Left lung (tissue), 10 donors: ENCODE results near the gene CEP85. TPM values are rescaled to one million over a fixed set of nuclear protein-coding genes. Genes with fewer than 3 reads are reported as not detected.
A peak's percentile ranks its signal among the peaks of the same experiment; 100 is the strongest.

ENCODE experiments used
- ATAC-seq: fragments of 200-7000 bp; cut with Tn5 transposase; one replicate; pipeline ENCODE4 v1.9.1; 2020; ENCODE audit warnings: moderate library complexity
- DNase-seq, 4 donors: peaks; one replicate each; pipeline ENCODE4 v3.0.0-alpha.2; 2013 to 2020
- H3K27ac ChIP-seq, 2 donors: fragments of 200-600 bp; sonication (generic) in 1 of 2; one replicate each; pipeline versions ENCODE4 v1.5.0 to v1.8.0; 2020 to 2021
- H3K27me3 ChIP-seq, 2 donors: fragments of 200-600 bp; sonication (generic) in 1 of 2; one replicate each; pipeline versions ENCODE4 v1.5.0 to v1.8.0; 2020 to 2021
- H3K36me3 ChIP-seq, 2 donors: fragments of 200-600 bp; sonication (generic) in 1 of 2; one replicate each; pipeline versions ENCODE4 v1.5.0 to v1.8.0; 2020 to 2021
- H3K4me1 ChIP-seq, 2 donors: fragments of 200-600 bp; one replicate each; pipeline ENCODE4 v1.8.0; 2021
- H3K4me3 ChIP-seq, 2 donors: fragments of 200-600 bp; sonication (generic) in 1 of 2; one replicate each; pipeline versions ENCODE4 v1.5.0 to v1.8.0; 2020 to 2021; ENCODE audit warnings: mild to moderate bottlenecking in 1 of 2
- H3K9me3 ChIP-seq, 2 donors: fragments of 200-600 bp; sonication (generic) in 1 of 2; one replicate each; pipeline versions ENCODE4 v1.5.0 to v1.8.0; 2020 to 2021
- CTCF ChIP-seq, 2 donors: fragments of 200-600 bp; sonication (generic) in 1 of 2; IDR thresholded peaks; one replicate each; pipeline versions ENCODE4 v1.5.0 to v1.8.0; 2021; ENCODE audit warnings: antibody characterized with exemption in 2 of 2
- intact Hi-C, 2 donors: fragments of 100-400 bp; cut with DNase I; formaldehyde crosslinking; loops; one replicate each; pipeline versions ENCODE4 v1.11.2 to v1.14.2; 2022
- polyA plus RNA-seq, 6 donors: library from polyadenylated mRNA; unstranded; fragments of 120-200 nt; gene quantifications; one replicate each; pipeline ENCODE4 v1.2.1, GENCODE V29; 2013; ENCODE audit not compliant: insufficient read length in 6 of 6
- total RNA-seq, 2 donors: library from RNA; stranded (reverse); fragmentation: NEBNext Ultra II Directional; extraction: Animal tissue kit (Norgen Biotek cat#: 25700); gene quantifications; one replicate each; pipeline ENCODE4 v1.2.1, GENCODE V29; 2021
- donor health status: DM: no; HTN: yes; CAD: no.
- donor health status: DM: no; HTN: no; CAD: no.

The CEP85 gene
- total and polyA plus RNA-seq, 8 donors, result 12.1 to 24.8 (median 20.9) TPM

GRCh38 chr1:26277719-26278118 is 43.7 kb downstream of the CEP85 start:
- H3K4me1 ChIP-seq, result peaks cover 50 to 79% of the 10 kb centered on the region in 2 donors
- intact Hi-C loops, result no loop called here
- DNase-seq (no peak), ATAC-seq (no peak)
- no peak overlapping the region for H3K4me3 ChIP-seq
- H3K9me3 ChIP-seq, result no peaks in the 10 kb centered on the region
- TF ChIP-seq CTCF (IDR thresholded peaks at IDR 0.05), result no peak
- H3K27me3 ChIP-seq, result no peaks in the 10 kb centered on the region
- peaks cover 0 to 19% of the 10 kb centered on the region in 2 donors for H3K36me3 ChIP-seq
- peak overlapping the region; percentile 94 to 98 for H3K27ac ChIP-seq

GRCh38 chr1:26278303-26278702 is 44.3 kb downstream of the CEP85 start:
- no peaks in the 10 kb centered on the region for H3K27me3 ChIP-seq
- H3K27ac ChIP-seq, result peak overlapping the region; percentile 94 to 98
- intact Hi-C loops, result no loop called here
- H3K9me3 ChIP-seq, result no peaks in the 10 kb centered on the region
- peaks cover 0 to 25% of the 10 kb centered on the region in 2 donors for H3K36me3 ChIP-seq
- H3K4me1 ChIP-seq, result peaks cover 50 to 85% of the 10 kb centered on the region in 2 donors
- no peak overlapping the region for H3K4me3 ChIP-seq
- TF ChIP-seq CTCF (IDR thresholded peaks at IDR 0.05), result no peak
- DNase-seq (peak in 1 of 4 donors; percentile 70), ATAC-seq (peak; percentile 10)

DNA sequence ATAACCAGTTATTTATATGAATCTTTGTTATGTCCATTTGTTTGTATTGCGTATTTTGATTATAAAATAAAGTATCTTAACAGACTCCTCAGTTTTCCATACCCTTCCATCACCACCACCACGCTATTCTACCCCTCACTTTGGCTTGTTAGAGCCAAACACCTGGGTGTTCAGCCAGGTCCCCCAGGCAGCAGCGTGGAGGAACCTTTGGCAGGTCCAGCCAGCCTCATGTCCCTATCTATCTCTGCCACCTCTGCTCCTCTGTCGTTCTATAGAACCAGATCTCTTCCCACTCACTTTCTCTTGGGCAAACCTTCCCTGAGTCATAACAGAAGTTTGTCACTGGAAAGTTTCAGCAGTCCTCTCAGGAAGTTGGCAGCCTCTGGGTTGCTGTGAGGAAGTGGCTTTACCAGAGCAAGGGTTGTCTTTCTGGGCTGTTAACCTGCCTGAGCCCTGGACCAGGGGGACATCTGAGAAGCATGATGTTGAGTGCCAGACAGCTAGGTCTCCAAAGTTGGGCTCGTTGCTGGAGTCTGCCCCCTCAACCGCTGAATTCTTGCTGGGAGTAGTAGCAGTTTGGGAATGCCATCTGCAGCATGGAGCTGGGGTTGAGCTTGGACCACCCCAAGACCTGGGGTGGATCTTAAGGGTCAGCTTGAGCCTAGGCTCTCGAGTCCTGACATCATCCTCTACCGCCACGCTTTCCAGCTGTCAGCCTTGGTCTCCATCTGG is 44.9 kb downstream of the CEP85 start:
- H3K27ac ChIP-seq, result peak overlapping the region; percentile 94 to 98
- peaks cover 0 to 29% of the 10 kb centered on the region in 2 donors for H3K36me3 ChIP-seq
- intact Hi-C loops, result no loop called here
- ATAC-seq (peak; percentile 8), DNase-seq (peak in 1 of 4 donors; percentile 55)
- H3K9me3 ChIP-seq, result no peaks in the 10 kb centered on the region
- peak overlapping the region; percentile 70 to 98 for H3K4me3 ChIP-seq
- no peak for TF ChIP-seq CTCF (IDR thresholded peaks at IDR 0.05)
- peaks cover 50 to 91% of the 10 kb centered on the region in 2 donors for H3K4me1 ChIP-seq
- H3K27me3 ChIP-seq, result no peaks in the 10 kb centered on the region

GRCh38 chr1:26279456-26280332 is 45.7 kb downstream of the CEP85 start, which contains the start of gene SH3BGRL3:
TSS of gene SH3BGRL3 (plus strand) at chr1:26280086. CDS start at chr1:26280156, 70 bp downstream.
- H3K36me3 ChIP-seq, result peaks cover 0 to 36% of the 10 kb centered on the region in 2 donors
- peak; percentile 85 for ATAC-seq
- peak within 1 kb of the TSS; percentile 94 to 98 for H3K27ac ChIP-seq
- intact Hi-C loops, result loop anchor here in 1 of 2 donors (5.0 kb wide), 1 partner anchor 43 kb away; no protein-coding TSS in a partner anchor
- peak in 1 of 2 donors; percentile 21 for TF ChIP-seq CTCF (IDR thresholded peaks at IDR 0.05)
- peak within 1 kb of the TSS; percentile 70 to 98 for H3K4me3 ChIP-seq
- H3K4me1 ChIP-seq, result peaks cover 56 to 91% of the 10 kb centered on the region in 2 donors
- no peaks in the 10 kb centered on the region for H3K9me3 ChIP-seq
- peak; percentile 82 to 97 (median 90) for DNase-seq
- H3K27me3 ChIP-seq, result no peaks in the 10 kb centered on the region
